GM18498 (cell line): Measurements from ENCODE around the gene CARD8.
"Not testable (repeated sequence)": the region's sequence is repeated elsewhere in the genome, so short reads cannot be mapped to it uniquely, and the experiment has no call there.

Experiments used
- ATAC-seq: cut with Tn5 transposase; IDR thresholded peaks from one replicate; pipeline ENCODE4 v1.9.1; 2021; ENCODE audit warnings: mild to moderate bottlenecking, moderate library complexity; ENCODE audit not compliant: unreplicated experiment

Gene CARD8

GRCh38 chr19:48255376-48256303 lies at the start of gene CARD8:
CARD8 (minus strand) TSS chr19:48255912; CDS start chr19:48241020, 14,892 bp downstream.
- peak; percentile 63 for ATAC-seq

DNA sequence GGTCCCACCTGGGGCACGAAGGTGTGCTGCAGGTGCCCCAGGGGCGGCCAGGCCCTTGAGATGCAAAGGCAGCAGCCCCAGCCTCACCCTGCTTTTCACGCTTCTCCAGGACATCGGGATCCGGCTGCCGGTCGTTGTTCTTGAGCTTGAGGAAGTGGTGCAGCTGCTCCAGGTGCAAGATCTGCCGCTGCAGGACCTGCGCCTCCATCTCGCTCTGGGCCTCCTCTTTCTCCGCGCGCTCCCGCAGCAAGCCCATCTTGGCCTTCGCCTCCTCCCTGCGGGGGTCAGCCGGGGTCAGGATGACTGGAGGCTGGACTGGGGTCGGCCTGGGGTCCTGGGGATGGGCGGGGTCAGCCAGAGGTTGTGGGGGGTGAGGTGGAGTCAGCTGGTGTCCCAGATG lies 48.2 kb upstream of the CARD8 start:
- ATAC-seq: no peak

DNA sequence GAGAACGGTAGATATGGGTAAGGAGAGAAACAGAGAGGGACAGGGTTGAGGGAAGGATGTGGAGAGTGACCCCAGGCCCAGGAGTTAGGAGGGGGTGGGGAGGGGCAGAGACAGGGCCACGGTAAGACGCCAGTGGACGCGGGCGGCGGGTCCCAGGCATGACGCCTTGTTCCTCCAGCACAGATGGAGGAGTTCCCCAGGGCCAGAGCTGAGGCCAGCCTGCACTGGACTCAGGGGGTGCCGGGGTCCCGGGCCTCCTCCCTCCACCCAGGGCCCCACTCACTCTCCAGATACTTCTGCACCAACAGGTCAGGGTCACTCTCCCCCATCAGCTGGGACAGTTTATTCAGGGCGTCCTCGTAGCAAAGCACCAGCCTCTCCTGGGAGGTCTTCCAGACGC lies 47.7 kb upstream of the CARD8 start:
- no peak for ATAC-seq

DNA sequence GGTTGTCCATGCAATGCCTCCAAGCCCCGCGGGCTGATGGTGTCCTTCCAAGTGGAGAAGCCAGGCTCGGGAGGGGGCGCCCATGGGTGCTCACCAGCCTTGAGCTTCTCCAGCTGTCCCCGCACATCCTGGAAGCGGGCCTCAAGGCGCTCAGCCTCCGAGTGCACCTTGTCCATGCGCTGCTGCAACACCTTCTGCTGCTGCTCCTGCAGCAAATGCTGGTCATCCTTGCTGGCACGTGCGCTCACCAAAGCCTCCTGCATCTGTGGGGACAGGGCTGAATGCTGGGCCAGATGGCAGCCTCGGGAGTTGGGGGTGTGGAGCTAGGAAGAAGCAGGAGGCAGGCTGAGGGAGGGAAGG lies 46.9 kb upstream of the CARD8 start:
- no peak for ATAC-seq

GRCh38 chr19:48301886-48302599 lies 46.3 kb upstream of the CARD8 start:
- ATAC-seq: no peak

DNA sequence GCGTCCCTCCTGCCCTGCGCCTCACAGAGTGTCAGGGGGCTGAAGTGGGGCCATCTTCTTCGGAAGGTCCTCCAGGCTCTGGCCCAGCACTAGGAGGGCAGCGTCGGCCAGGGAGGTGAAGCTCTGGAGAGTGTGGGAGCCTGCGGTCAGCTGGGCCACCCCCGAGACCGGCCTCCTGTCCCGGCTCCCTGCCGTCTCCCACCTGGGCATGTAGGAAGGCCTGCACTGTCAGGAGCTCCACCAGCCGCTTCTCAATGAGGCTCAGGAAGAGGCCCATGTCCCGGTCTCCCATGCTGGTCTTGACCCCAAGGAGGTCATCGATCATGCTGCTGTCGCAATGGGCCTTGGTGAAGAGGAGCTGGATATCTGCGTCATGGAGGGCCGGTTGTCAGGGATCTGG lies 42.3 kb upstream of the CARD8 start:
- no peak for ATAC-seq

DNA sequence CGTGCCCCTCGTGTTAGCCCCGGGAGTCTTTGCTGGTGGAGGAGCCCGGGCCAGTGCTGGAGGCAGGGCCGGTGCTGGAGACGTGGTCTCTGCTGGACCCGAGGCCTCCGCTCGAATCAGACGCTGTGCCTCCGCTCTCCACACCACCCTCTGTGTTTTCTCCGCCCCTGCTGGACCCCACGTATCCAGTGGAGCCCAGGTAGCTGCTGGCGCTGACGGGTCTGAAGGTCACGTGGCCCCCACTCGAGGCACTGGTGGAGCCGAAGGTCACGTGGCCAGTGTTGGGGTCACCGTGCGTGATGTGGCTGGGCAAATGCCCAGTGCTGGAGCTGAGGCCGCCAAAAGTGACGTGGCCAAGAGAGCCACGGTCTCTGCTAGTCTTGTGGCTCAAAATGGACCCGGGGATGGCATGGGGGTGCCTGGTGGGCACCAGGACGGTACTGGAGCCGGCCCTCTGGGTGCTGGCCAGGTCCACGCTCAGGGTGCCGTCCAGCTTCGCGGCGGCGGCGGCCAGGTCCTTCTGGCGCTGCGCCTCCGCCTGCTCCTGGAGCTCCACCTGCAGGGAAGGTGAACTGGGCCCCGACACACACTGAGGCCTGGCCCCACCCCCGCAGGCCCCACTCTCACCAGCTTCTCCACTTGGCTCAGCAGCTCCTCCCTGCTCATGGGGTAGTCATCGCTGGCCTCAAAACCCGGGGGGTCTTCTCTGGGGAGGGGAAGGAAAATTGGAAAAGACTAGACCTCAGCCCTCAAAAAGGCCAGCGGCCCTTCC lies 41.4 kb upstream of the CARD8 start:
- ATAC-seq: no peak

DNA sequence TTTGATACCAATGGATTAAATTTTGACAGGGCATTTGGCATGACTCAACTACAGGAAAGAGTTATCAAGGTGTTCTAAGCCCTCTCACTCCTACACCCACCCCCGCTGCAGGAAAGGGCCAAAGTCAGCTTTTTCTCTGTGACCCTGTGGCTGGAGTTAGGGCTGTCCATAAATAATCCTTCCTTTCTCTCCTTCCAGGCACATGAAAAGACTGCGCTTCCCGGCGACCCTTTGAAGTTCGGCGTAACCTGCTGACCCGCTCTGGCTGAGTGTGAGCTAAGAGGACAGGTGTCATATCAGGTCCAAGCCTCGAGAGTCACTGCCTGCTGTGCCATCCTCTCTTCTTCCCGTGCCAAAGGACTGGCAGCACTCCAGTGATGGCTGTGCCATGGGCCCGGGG lies 39.7 kb upstream of the CARD8 start:
- ATAC-seq: no peak

- ATAC-seq: no peak
Observed at GRCh38 chr19:48292798-48293197, 37.1 kb upstream of the CARD8 start.

DNA sequence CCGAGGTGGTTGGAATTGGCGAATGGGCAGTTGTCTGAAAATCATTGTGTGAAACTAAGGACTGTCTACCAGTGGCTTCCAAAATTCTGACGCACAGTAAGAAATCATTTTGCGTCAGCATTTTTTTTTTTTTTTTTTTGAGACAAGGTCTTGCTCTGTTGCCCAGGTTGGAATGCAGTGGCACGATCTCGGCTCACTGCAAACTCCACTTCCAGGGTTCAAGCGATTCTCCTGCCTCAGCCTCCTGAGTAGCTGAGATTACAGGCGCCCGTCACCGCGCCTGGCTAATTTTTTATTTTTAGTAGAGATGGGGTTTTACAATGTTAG lies 35.7 kb upstream of the CARD8 start:
- ATAC-seq: not testable (repeated sequence)

DNA sequence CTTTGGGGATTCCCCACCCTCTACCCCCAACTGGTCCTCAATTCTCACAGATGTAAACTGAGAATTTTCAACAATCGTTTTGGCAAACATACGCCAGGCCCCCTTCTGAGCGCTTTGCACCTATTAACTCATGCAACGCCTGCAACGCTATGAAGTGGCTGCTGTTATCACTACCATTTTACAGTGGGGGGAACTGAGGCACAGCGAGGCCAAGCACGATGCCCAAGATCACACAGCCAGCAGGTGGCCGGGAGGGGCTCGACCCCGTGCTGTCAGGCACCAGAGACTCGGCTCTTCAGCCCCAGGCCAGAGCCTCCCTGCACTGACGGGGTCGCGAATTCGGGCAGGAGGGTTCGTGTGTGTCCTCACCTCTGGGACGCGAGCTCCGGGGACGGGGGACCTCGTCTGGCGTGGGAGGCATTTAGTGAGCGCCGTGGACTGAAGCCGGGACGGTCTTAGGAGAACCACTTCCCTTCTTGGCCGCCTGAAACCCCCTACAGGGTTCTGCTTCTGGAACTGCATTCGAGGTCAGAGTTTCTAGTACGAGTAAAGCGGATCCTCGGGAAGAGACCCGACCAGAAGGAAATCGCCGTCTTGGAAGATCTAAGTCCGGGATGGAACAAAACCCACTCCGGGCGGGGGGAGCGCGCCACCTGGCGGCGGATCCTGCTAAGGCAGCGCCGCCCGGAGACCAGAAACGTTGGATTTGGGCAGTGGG lies 35.2 kb upstream of the CARD8 start:
- no peak for ATAC-seq

GRCh38 chr19:48290401-48290770 lies 34.7 kb upstream of the CARD8 start:
- no peak for ATAC-seq

- ATAC-seq: no peak
Observed at GRCh38 chr19:48287748-48288147, 32.0 kb upstream of the CARD8 start.

DNA sequence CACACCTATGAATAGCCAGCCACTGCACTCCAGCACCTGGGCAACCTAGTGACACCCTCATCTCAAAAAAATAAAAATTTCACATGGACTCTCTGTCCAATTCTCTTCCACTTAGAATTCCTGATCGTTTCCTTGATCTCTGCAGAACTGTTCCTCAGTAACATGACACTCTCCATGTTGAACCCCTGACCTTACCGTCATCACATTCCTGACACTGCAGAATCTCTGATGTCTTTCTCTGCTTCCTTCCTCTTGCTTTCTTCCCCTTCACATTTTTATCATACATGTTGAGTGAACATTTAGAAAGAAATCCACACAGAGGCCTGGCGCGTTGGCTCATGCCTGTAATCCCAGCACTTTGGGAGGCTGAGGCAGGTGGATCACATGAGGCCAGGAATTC lies 29.2 kb upstream of the CARD8 start:
- ATAC-seq: no peak

GRCh38 chr19:48283908-48284307 lies 28.2 kb upstream of the CARD8 start:
- ATAC-seq: no peak

DNA sequence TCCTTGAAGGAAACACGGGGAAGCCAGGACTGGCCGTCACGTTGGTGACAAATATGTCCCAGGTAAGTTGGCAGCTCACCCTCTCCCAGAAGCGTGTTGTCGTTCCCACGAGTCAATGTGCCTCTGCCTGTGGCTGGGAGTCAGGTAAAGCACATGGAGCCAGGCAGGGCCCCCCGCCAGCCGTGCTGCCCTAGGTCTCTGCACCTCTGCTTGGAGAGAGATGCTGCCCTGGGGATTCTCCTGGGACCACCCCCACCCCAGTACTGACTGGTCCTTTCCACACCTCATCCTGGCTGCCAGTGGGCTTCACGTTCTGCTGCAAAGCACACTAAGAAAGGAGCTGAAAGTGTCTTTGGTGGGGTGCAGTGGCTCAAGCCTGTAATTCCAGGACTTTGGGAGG lies 24.0 kb upstream of the CARD8 start:
- ATAC-seq: no peak

GRCh38 chr19:48274938-48275337 lies 19.2 kb upstream of the CARD8 start:
- ATAC-seq: no peak

- no peak for ATAC-seq
Observed at GRCh38 chr19:48274173-48274572, 18.5 kb upstream of the CARD8 start.

- ATAC-seq: no peak
Observed at GRCh38 chr19:48271531-48272151, 15.9 kb upstream of the CARD8 start.

DNA sequence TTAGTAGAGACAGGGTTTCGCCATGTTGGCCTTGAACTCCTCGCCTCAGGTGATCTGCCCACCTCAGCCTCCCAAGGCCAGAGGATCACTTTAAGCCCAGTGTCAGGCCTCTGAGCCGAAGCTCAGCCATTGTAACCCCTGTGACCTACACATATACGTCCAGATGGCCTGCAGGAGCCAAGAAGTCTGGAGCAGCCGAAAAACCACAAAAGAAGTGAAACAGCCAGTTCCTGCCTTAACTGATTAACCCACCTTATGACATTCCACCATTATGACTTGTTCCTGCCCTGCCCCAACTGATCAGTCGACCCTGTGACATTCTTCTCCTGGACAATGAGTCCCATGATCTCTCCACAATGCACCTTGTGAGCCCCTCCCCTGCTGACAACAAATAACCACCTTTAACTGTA lies 13.9 kb upstream of the CARD8 start:
- not testable (repeated sequence) for ATAC-seq

DNA sequence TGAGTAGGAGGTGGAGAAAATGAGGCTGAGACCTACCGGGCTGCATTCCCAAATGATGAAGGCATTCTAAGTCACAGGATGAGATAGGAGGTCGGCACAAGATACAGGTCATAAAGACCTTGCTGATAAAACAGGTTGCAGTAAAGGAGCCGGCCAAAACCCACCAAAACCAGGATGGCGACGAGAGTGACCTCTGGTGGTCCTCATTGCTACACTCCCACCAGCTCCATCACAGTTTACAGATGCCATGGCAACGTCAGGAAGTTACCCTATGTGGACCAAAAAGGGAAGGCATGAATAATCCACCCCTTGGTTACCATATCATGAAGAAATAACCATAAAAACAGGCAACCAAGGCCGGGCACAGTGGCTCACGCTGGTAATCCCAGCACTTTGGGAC lies 9.6 kb upstream of the CARD8 start:
- ATAC-seq: not testable (repeated sequence)
